ENCODE measurements around the gene TRPC3. TPM values are rescaled to one million over a fixed set of nuclear protein-coding genes. Genes with fewer than 3 reads are reported as not detected.

TRPC3 gene
- total RNA-seq, 1 donor from 2014 or later = 0.82 TPM

DNA sequence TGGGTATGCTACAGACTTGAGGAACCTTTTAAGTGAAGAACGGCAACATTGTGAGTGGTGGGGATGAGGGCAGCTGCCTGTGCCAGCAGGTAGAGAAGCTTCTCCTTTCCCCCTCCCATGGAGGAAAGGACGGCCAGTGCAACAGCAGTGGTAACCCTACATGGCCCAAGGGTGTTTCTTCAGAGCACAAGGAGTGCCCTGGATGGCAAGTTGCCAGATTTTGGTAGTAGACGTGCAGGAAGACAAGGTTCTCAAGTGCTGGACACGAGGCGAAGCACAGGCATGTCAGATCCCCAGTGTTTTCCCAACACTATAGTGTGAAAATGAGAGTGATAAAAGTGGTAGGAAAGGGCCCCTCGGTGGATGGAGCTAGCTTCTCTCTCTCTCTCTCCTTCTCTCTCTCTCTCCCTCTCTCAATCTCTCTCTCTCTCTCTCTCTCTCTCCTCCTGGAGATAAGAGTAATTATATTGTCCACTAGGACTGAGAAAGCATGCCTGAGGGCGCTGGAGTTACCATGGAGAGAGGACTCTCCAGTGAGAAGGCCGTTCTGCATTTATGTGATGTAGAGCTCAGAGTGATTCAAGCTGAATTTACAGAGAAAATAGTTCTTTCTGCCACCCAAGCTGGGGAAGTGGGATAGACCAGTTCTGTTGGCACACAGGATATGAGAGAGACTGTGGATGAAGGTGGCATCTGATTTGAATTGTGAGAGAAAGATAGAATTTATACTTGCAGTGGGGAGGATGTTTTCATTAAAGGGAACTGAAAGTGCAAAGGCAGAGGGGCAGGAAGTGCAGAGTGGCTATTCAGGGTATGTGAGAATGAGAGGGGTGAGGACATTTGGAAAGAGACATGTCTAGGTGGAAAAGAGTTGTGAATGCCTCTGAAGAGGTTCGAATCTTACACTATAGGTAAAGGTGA, 25.7 kb upstream of the TRPC3 start:
- no peaks in the 10 kb centered on the region for H3K9me3 Mint-ChIP-seq
- H3K27ac Mint-ChIP-seq (ENCODE audit: unreplicated experiment) = no peak overlapping the region
- no peak for TF ChIP-seq CTCF (conservative IDR thresholded peaks at IDR 0.05)
- no peak for DNase-seq (ENCODE audit: low read depth, low spot score)
- no peaks in the 10 kb centered on the region for H3K36me3 Mint-ChIP-seq (ENCODE audit: low read depth)
- H3K4me3 Mint-ChIP-seq = no peak overlapping the region
- H3K27me3 Mint-ChIP-seq (ENCODE audit: low read depth) = peaks cover 2% of the 10 kb centered on the region
- H3K4me1 Mint-ChIP-seq = no peaks in the 10 kb centered on the region

- Mint-ChIP-seq H3K27me3 (ENCODE audit: low read depth) (peaks cover 2% of the 10 kb centered on the region), H3K27ac (ENCODE audit: unreplicated experiment) (no peak overlapping the region), H3K4me3 (no peak overlapping the region), H3K4me1 (no peaks in the 10 kb centered on the region), H3K9me3 (no peaks in the 10 kb centered on the region), H3K36me3 (ENCODE audit: low read depth) (no peaks in the 10 kb centered on the region)
- no peak for DNase-seq (ENCODE audit: low read depth, low spot score)
- no peak for TF ChIP-seq CTCF (conservative IDR thresholded peaks at IDR 0.05)
Observed at GRCh38 chr4:121975784-121976183, 23.9 kb upstream of the TRPC3 start.

- Mint-ChIP-seq H3K27me3 (ENCODE audit: low read depth) (peaks cover 6% of the 10 kb centered on the region), H3K4me1 (no peaks in the 10 kb centered on the region), H3K4me3 (no peak overlapping the region), H3K27ac (ENCODE audit: unreplicated experiment) (no peak overlapping the region), H3K9me3 (no peaks in the 10 kb centered on the region), H3K36me3 (ENCODE audit: low read depth) (no peaks in the 10 kb centered on the region)
- DNase-seq (ENCODE audit: low read depth, low spot score) = no peak
- TF ChIP-seq CTCF (conservative IDR thresholded peaks at IDR 0.05) = no peak
Observed at GRCh38 chr4:121973816-121974215, 22.0 kb upstream of the TRPC3 start.

DNA sequence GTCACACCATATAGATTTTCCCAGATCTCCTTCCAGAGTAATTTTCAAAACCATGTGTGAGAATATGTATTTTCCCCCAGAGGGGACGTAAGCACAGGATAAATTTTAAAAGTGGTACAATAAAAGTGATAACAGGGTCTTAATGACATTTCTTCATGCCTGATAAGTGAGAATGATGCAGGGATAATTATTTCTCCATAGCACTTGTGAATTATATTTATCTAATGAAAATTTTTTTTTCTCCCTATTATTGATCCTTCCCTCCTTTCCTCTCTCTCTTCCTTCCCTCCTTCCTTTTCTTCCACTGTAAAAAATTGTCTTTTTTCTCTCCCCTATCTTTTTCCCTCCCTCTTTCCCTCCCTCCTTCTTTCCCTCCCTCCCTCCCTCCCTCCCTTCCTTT, 17.0 kb upstream of the TRPC3 start:
- Mint-ChIP-seq H3K27ac (ENCODE audit: unreplicated experiment) (no peak overlapping the region), H3K36me3 (ENCODE audit: low read depth) (no peaks in the 10 kb centered on the region), H3K4me1 (no peaks in the 10 kb centered on the region), H3K9me3 (no peaks in the 10 kb centered on the region), H3K4me3 (no peak overlapping the region), H3K27me3 (ENCODE audit: low read depth) (peaks cover 13% of the 10 kb centered on the region)
- TF ChIP-seq CTCF (conservative IDR thresholded peaks at IDR 0.05) = no peak
- no peak for DNase-seq (ENCODE audit: low read depth, low spot score)

DNA sequence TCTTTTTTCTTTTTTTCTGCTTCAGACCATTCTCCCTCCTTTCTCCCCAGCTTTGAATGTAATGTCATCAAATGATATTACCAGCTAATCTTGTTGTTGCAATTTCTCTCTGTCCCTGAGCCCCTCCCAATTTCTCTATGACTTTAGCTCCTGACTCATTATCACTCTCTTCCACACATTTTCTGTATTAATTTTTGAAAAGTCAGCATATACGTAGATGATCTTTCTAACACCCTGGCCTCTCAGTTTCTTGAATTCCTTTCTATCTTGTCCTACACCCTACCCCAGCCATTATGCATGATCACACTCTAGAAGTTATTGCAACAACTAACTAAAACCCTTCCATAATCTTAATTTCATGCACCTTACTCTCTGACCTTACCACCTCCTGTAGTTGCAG, 13.1 kb upstream of the TRPC3 start:
- no peak overlapping the region for H3K4me3 Mint-ChIP-seq
- H3K4me1 Mint-ChIP-seq = no peaks in the 10 kb centered on the region
- no peaks in the 10 kb centered on the region for H3K9me3 Mint-ChIP-seq
- no peak overlapping the region for H3K27ac Mint-ChIP-seq (ENCODE audit: unreplicated experiment)
- DNase-seq (ENCODE audit: low read depth, low spot score) = no peak
- peaks cover 11% of the 10 kb centered on the region for H3K27me3 Mint-ChIP-seq (ENCODE audit: low read depth)
- TF ChIP-seq CTCF (conservative IDR thresholded peaks at IDR 0.05) = no peak
- H3K36me3 Mint-ChIP-seq (ENCODE audit: low read depth) = no peaks in the 10 kb centered on the region

Measured in neural crest cell (in vitro differentiated cells).